ENCODE data around the gene UBE2V1.

DNA sequence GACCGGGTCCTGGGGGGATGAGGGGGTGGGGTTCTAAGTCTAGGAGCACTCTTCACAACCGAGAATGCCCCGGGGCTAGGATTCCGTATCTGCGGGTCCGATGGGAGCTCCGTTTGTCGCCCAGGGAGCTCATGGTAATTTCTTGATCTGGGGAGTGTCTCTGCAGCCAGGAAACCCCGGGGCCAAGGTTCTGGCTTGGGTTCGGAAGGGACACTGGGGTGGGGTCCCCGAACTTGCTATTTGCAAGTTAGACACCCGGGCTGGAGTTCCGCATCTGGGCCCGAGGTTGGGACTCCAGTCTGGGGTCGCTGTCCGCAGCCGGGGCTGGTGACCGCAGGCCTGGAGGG, 40.2 kb upstream of the UBE2V1 start:
- TF ChIP-seq GATA3 (IDR thresholded peaks at IDR 0.05; ENCODE audit: low read depth, low read length) (no peak), GATA2 (IDR thresholded peaks at IDR 0.05; ENCODE audit: low read depth, low read length) (no peak)

Measured in SH-SY5Y (cell line).